Karpas-422 (cell line): Measurements from ENCODE around the gene NNMT. TPM values are rescaled to one million over a fixed set of nuclear protein-coding genes. Genes with fewer than 3 reads are reported as not detected.

ENCODE experiments used
- DNase-seq: peaks from one replicate; pipeline ENCODE4 v3.0.0-alpha.2; 2015
- H2AFZ ChIP-seq: fragments of 200-600 bp; sonication (generic); 2 replicates; pipeline ENCODE4 v1.6.1; 2014; ENCODE audit warnings: antibody characterized with exemption, low read length, mixed read lengths
- H3K27ac ChIP-seq: fragments of 200-600 bp; sonication (generic); 2 replicates; pipeline ENCODE4 v1.5.1; 2014; ENCODE audit warnings: mild to moderate bottlenecking, low read length, moderate library complexity
- H3K27me3 ChIP-seq: fragments of 200-600 bp; sonication (generic); 2 replicates; pipeline ENCODE4 v1.6.1; 2014; ENCODE audit warnings: low read length, mixed read lengths
- H3K36me3 ChIP-seq: fragments of 200-600 bp; sonication (generic); 2 replicates; pipeline ENCODE4 v1.6.1; 2014; ENCODE audit warnings: low read length, mixed read lengths; ENCODE audit not compliant: insufficient read depth
- H3K4me1 ChIP-seq: fragments of 200-600 bp; sonication (generic); 2 replicates; pipeline ENCODE4 v1.6.1; 2014; ENCODE audit warnings: mild to moderate bottlenecking, low read length, mixed read lengths
- H3K4me2 ChIP-seq: fragments of 200-600 bp; sonication (generic); 2 replicates; pipeline ENCODE4 v1.6.1; 2014; ENCODE audit warnings: low read length, low read depth, mild to moderate bottlenecking; ENCODE audit not compliant: poor library complexity, severe bottlenecking
- H3K4me3 ChIP-seq: fragments of 200-600 bp; sonication (generic); 2 replicates; pipeline ENCODE4 v1.5.1; 2014; ENCODE audit warnings: mild to moderate bottlenecking, antibody characterized with exemption, low read length, mixed read lengths
- H3K79me2 ChIP-seq: fragments of 200-600 bp; sonication (generic); 2 replicates; pipeline ENCODE4 v1.6.1; 2014; ENCODE audit warnings: mild to moderate bottlenecking, low read length, mixed read lengths
- H3K9ac ChIP-seq: fragments of 200-600 bp; sonication (generic); 2 replicates; pipeline ENCODE4 v1.6.0; 2014; ENCODE audit warnings: low read length
- H3K9me2 ChIP-seq: fragments of 200-600 bp; sonication (generic), shearing (Covaris generic); replicated peaks from 2 replicates; pipeline ENCODE4 v1.6.0; 2014; ENCODE audit warnings: mild to moderate bottlenecking, low read length, moderate library complexity; ENCODE audit not compliant: insufficient read depth
- H3K9me3 ChIP-seq: fragments of 300-700, 200-600 bp; sonication (generic); 2 replicates; pipeline ENCODE4 v1.6.1; 2014; ENCODE audit warnings: low read length, mixed read lengths
- H4K20me1 ChIP-seq: fragments of 200-600 bp; sonication (generic); 2 replicates; pipeline ENCODE4 v1.6.1; 2014; ENCODE audit warnings: mild to moderate bottlenecking, antibody characterized with exemption, low read length, low read depth; ENCODE audit not compliant: insufficient read depth
- total RNA-seq: library from RNA; depleted of rRNA; stranded (reverse); fragments of >200 nt; shearing (Covaris generic); gene quantifications from 2 replicates; pipeline ENCODE4 v1.2.3, GENCODE V29; 2014; ENCODE audit warnings: low replicate concordance

Gene NNMT
- total RNA-seq, 1 experiment from 2014 or later = not detected

GRCh38 chr11:114277637-114278341, 18.4 kb upstream of the NNMT start:
- Histone ChIP-seq H3K4me3 (no peak overlapping the region), H3K9me2 (no peaks in the 10 kb centered on the region), H3K9ac (no peak overlapping the region), H3K27ac (no peak overlapping the region), H3K9me3 (no peaks in the 10 kb centered on the region), H2AFZ (no peak overlapping the region), H3K27me3 (no peaks in the 10 kb centered on the region), H4K20me1 (no peaks in the 10 kb centered on the region), H3K4me1 (no peaks in the 10 kb centered on the region), H3K79me2 (no peaks in the 10 kb centered on the region), H3K4me2 (no peak overlapping the region), H3K36me3 (no peaks in the 10 kb centered on the region)
- no peak for DNase-seq

DNA sequence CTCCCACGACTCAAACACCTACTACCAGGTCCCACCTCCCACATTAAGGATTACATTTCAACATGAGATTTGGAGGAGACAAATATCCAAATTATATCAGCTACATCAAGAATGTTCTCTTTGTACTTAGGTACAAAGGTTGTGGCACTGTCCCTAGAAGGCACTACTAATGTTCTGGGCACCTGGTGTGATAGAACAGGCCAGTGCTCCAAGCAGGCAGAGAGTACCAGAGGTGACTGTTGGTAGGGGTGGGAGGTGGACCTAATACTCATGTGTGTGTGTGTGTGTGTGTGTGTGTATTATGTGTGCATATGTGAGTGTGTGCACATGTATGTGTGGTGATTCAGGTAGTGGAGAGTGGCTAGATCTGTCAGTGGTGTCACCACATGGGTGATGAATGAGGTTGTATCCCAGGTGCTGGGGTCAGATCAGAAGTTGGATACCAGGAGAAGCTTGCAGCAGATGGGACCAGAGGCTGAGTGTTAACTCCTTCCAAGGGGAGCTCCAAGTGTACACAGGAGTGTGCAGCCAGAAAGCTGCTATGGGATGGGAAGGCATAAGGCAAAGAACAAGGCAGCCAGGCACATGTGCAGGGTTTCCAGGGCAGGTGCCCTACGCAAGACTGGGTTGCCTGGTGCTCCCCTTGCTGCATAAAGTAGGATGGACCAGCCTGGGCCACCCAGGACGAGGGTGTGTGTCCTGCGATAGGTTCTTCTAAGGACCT, 17.7 kb upstream of the NNMT start:
- no peak for DNase-seq
- no peaks in the 10 kb centered on the region for H4K20me1 ChIP-seq
- no peaks in the 10 kb centered on the region for H3K79me2 ChIP-seq

GRCh38 chr11:114279792-114280546, 16.2 kb upstream of the NNMT start:
- no peak overlapping the region for H3K27ac ChIP-seq
- no peaks in the 10 kb centered on the region for H3K79me2 ChIP-seq
- H4K20me1 ChIP-seq = no peaks in the 10 kb centered on the region
- no peak overlapping the region for H3K4me2 ChIP-seq
- DNase-seq = no peak
- H3K4me3 ChIP-seq = no peak overlapping the region
- no peak overlapping the region for H3K9ac ChIP-seq
- no peaks in the 10 kb centered on the region for H3K9me3 ChIP-seq
- H3K4me1 ChIP-seq = no peaks in the 10 kb centered on the region
- H3K9me2 ChIP-seq = no peaks in the 10 kb centered on the region
- H2AFZ ChIP-seq = no peak overlapping the region
- no peaks in the 10 kb centered on the region for H3K27me3 ChIP-seq
- no peaks in the 10 kb centered on the region for H3K36me3 ChIP-seq

More for the DNA sequence above, 17.7 kb upstream of the NNMT start:
- no peaks in the 10 kb centered on the region for H3K27me3 ChIP-seq
- no peak overlapping the region for H2AFZ ChIP-seq
- no peaks in the 10 kb centered on the region for H3K36me3 ChIP-seq
- no peaks in the 10 kb centered on the region for H3K4me1 ChIP-seq
- H3K9me2 ChIP-seq = no peaks in the 10 kb centered on the region
- H3K4me2 ChIP-seq = no peak overlapping the region
- no peak overlapping the region for H3K9ac ChIP-seq
- no peak overlapping the region for H3K27ac ChIP-seq
- no peak overlapping the region for H3K4me3 ChIP-seq
- H3K9me3 ChIP-seq = no peaks in the 10 kb centered on the region

DNA sequence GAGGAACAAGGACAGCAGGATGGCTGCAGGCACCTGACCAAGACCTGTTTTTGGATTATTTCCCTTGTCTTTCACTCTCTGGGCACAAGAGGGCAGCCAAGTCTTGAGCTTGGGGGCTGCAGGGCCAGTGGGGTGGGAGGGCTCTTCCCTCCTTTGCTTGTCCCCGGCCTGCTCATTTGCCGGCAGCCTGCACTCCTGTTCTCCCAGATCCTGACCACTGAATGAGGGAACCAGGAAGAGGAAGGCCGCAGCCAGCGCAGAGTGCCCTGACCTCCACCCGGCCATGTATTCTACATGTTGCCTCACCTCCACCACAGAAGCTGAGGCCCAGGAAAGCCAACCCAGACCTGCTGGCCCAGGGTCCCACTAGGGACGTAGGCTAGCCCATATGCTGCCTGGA, 15.5 kb upstream of the NNMT start:
- DNase-seq = peak; percentile 50
- H3K4me3 ChIP-seq = no peak overlapping the region
- no peak overlapping the region for H3K9ac ChIP-seq
- no peaks in the 10 kb centered on the region for H4K20me1 ChIP-seq
- no peak overlapping the region for H3K27ac ChIP-seq
- H3K9me2 ChIP-seq = no peaks in the 10 kb centered on the region
- no peaks in the 10 kb centered on the region for H3K4me1 ChIP-seq
- H2AFZ ChIP-seq = no peak overlapping the region
- no peak overlapping the region for H3K4me2 ChIP-seq
- no peaks in the 10 kb centered on the region for H3K9me3 ChIP-seq
- no peaks in the 10 kb centered on the region for H3K36me3 ChIP-seq
- H3K79me2 ChIP-seq = no peaks in the 10 kb centered on the region
- no peaks in the 10 kb centered on the region for H3K27me3 ChIP-seq

DNA sequence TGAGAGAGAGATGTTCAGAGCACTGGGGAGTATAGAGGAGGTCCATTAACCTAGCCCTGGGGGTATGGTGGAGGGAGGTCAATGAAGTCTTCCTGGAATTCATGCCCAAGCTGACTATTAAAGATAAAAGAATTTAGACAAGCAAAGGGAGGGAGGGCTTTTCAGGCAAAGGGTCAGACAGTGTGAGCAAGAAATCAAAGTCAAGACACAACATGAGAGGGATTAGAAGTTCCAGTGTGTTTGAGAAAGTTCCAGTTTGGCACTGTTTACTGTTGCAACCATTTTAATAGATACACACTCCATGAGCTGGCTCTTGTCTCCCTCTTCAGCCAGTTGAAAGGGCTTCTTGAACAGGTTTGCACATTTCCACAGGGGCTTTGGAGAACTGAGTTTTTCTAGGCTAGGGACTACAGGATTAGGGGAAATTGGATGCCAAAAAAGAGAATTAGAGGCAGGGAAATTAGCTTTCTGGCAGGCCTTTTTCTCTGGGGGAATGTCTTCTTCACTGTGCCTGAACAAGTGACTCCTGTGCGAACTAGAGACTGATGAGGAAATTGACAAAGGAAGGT, 14.7 kb upstream of the NNMT start:
- Histone ChIP-seq H3K79me2 (no peaks in the 10 kb centered on the region), H3K27me3 (no peaks in the 10 kb centered on the region), H3K36me3 (no peaks in the 10 kb centered on the region), H3K9me2 (no peaks in the 10 kb centered on the region), H2AFZ (no peak overlapping the region), H3K4me3 (no peak overlapping the region), H3K9ac (no peak overlapping the region), H3K27ac (no peak overlapping the region), H3K9me3 (no peaks in the 10 kb centered on the region), H3K4me1 (no peaks in the 10 kb centered on the region), H3K4me2 (no peak overlapping the region), H4K20me1 (no peaks in the 10 kb centered on the region)
- no peak for DNase-seq

- no peaks in the 10 kb centered on the region for H4K20me1 ChIP-seq
- H2AFZ ChIP-seq = no peak overlapping the region
- no peak overlapping the region for H3K27ac ChIP-seq
- no peaks in the 10 kb centered on the region for H3K27me3 ChIP-seq
- H3K79me2 ChIP-seq = no peaks in the 10 kb centered on the region
- H3K36me3 ChIP-seq = no peaks in the 10 kb centered on the region
- DNase-seq = no peak
- H3K9me2 ChIP-seq = no peaks in the 10 kb centered on the region
- no peaks in the 10 kb centered on the region for H3K9me3 ChIP-seq
- H3K4me2 ChIP-seq = no peak overlapping the region
- no peak overlapping the region for H3K4me3 ChIP-seq
- no peaks in the 10 kb centered on the region for H3K4me1 ChIP-seq
- H3K9ac ChIP-seq = no peak overlapping the region
Measured at GRCh38 chr11:114282488-114282887, 13.7 kb upstream of the NNMT start.

GRCh38 chr11:114283422-114283821, 12.8 kb upstream of the NNMT start:
- DNase-seq = no peak
- no peak overlapping the region for H3K4me3 ChIP-seq
- no peak overlapping the region for H2AFZ ChIP-seq
- no peak overlapping the region for H3K27ac ChIP-seq
- no peaks in the 10 kb centered on the region for H4K20me1 ChIP-seq
- no peak overlapping the region for H3K9ac ChIP-seq
- H3K27me3 ChIP-seq = no peaks in the 10 kb centered on the region
- H3K4me1 ChIP-seq = no peaks in the 10 kb centered on the region
- no peak overlapping the region for H3K4me2 ChIP-seq
- no peaks in the 10 kb centered on the region for H3K79me2 ChIP-seq
- H3K36me3 ChIP-seq = no peaks in the 10 kb centered on the region
- no peaks in the 10 kb centered on the region for H3K9me3 ChIP-seq
- no peaks in the 10 kb centered on the region for H3K9me2 ChIP-seq

- H3K4me1 ChIP-seq = no peaks in the 10 kb centered on the region
- no peak overlapping the region for H3K9ac ChIP-seq
- H3K9me2 ChIP-seq = no peaks in the 10 kb centered on the region
- H3K27ac ChIP-seq = no peak overlapping the region
- no peak overlapping the region for H2AFZ ChIP-seq
- no peaks in the 10 kb centered on the region for H3K9me3 ChIP-seq
- H3K79me2 ChIP-seq = no peaks in the 10 kb centered on the region
- H3K36me3 ChIP-seq = no peaks in the 10 kb centered on the region
- H3K27me3 ChIP-seq = no peaks in the 10 kb centered on the region
- H3K4me2 ChIP-seq = no peak overlapping the region
- no peaks in the 10 kb centered on the region for H4K20me1 ChIP-seq
- H3K4me3 ChIP-seq = no peak overlapping the region
- DNase-seq = no peak
Measured at GRCh38 chr11:114284021-114284420, 12.2 kb upstream of the NNMT start.
